Keratinocyte (primary cell): ENCODE data around the gene TMC7. TPM values are rescaled to one million over a fixed set of nuclear protein-coding genes. Genes with fewer than 3 reads are reported as not detected.

Source experiments
- DNase-seq: peaks from one replicate; pipeline ENCODE4 v3.0.0-alpha.2; 2011; ENCODE audit warnings: low read depth, missing footprints, low spot score
- FAIRE-seq: peaks from 2 replicates; lab custom pipeline; 2011; peaks lifted over from hg19 to GRCh38; lab: Jason Lieb, UNC
- H2AFZ ChIP-seq: 2 replicates; pipeline ENCODE4 v1.6.0; 2012; ENCODE audit warnings: low read length, control low read depth, inconsistent platforms; ENCODE audit not compliant: control insufficient read depth
- H3K27ac ChIP-seq: 2 replicates; pipeline ENCODE4 v1.5.1; 2011; ENCODE audit warnings: low read length; ENCODE audit not compliant: control insufficient read depth, insufficient read depth
- H3K27me3 ChIP-seq: 3 replicates; pipeline ENCODE4 v1.6.0; 2011; ENCODE audit warnings: low read length; ENCODE audit not compliant: control insufficient read depth, insufficient read depth; ENCODE audit errors: extremely low read depth
- H3K36me3 ChIP-seq, 2 experiments: 2 replicates in 1 of 2; 3 replicates in 1 of 2; pipeline ENCODE4 v1.5.1; 2011; ENCODE audit warnings: low read length in 2 of 2, mild to moderate bottlenecking in 1 of 2; ENCODE audit not compliant: control insufficient read depth in 2 of 2, insufficient read depth in 2 of 2; ENCODE audit errors: extremely low read depth in 1 of 2
- H3K4me1 ChIP-seq: 3 replicates; pipeline ENCODE4 v1.5.1; 2011; ENCODE audit warnings: low read length; ENCODE audit not compliant: control insufficient read depth, insufficient read depth; ENCODE audit errors: extremely low read depth
- H3K4me2 ChIP-seq: 3 replicates; pipeline ENCODE4 v1.6.0; 2011; ENCODE audit warnings: low read depth, low read length; ENCODE audit not compliant: control insufficient read depth, insufficient read depth; ENCODE audit errors: extremely low read depth
- H3K4me3 ChIP-seq, 3 experiments: fragments of 200-600 bp in 1 of 3; sonication (generic) in 1 of 3; 2 replicates in 2 of 3; 3 replicates in 1 of 3; pipeline ENCODE4 v1.5.1; 2011 to 2016; ENCODE audit warnings: low read length in 3 of 3, mild to moderate bottlenecking in 3 of 3, control low read depth in 2 of 3, inconsistent platforms in 1 of 3, low read depth in 1 of 3, mixed read lengths in 1 of 3, mixed run types in 1 of 3, moderate library complexity in 1 of 3; ENCODE audit not compliant: control insufficient read depth in 2 of 3, insufficient read depth in 2 of 3; ENCODE audit errors: extremely low read depth in 1 of 3
- H3K79me2 ChIP-seq: 2 replicates; pipeline ENCODE4 v1.6.0; 2012; ENCODE audit warnings: low read length; ENCODE audit not compliant: control insufficient read depth, insufficient read depth
- H3K9ac ChIP-seq: 3 replicates; pipeline ENCODE4 v1.6.0; 2011; ENCODE audit warnings: low read length; ENCODE audit not compliant: control insufficient read depth, insufficient read depth; ENCODE audit errors: extremely low read depth
- H3K9me1 ChIP-seq: 3 replicates; pipeline ENCODE4 v1.6.0; 2011; ENCODE audit warnings: low read length; ENCODE audit not compliant: control insufficient read depth, insufficient read depth; ENCODE audit errors: extremely low read depth
- H3K9me3 ChIP-seq: 2 replicates; pipeline ENCODE4 v1.5.1; 2012; ENCODE audit warnings: low read depth, low read length; ENCODE audit not compliant: control insufficient read depth
- H4K20me1 ChIP-seq: 3 replicates; pipeline ENCODE4 v1.6.0; 2011; ENCODE audit warnings: low read length; ENCODE audit not compliant: control insufficient read depth, insufficient read depth; ENCODE audit errors: extremely low read depth
- CTCF ChIP-seq, 3 experiments: IDR thresholded peaks in 1 of 3; conservative IDR thresholded peaks in 1 of 3; optimal IDR thresholded peaks in 1 of 3; 2 replicates in 2 of 3; 3 replicates in 1 of 3; pipeline versions ENCODE3 to v1.5.1; 2011; ENCODE audit warnings: low read length in 3 of 3, mild to moderate bottlenecking in 3 of 3, moderate library complexity in 2 of 3, control low read depth in 1 of 3, inconsistent platforms in 1 of 3; ENCODE audit not compliant: insufficient read depth in 2 of 3; ENCODE audit errors: extremely low read depth in 1 of 3
- EZH2 ChIP-seq: IDR thresholded peaks from one replicate; pipeline ENCODE4 v1.6.1; 2012; ENCODE audit warnings: inconsistent platforms, mild to moderate bottlenecking, low read length, moderate library complexity
- dilution Hi-C: fragments of 300-500 bp; cut with MboI; formaldehyde crosslinking; loops from one replicate; pipeline ENCODE4 v1.7.0; 2020; ENCODE audit warnings: low sequenced_read_pairs; ENCODE audit not compliant: extremely low pct_ligation_motif_present
- polyA plus RNA-seq, 5 experiments: library from polyadenylated mRNA; depleted of rRNA in 3 of 5; stranded (reverse) in 3 of 5; stranded (forward) in 1 of 5; unstranded in 1 of 5; fragments of >200 nt; gene quantifications; 1 replicate in 1 of 5; 2 replicates in 3 of 5; 3 replicates in 1 of 5; pipeline versions ENCODE4 v1.2.1 to v1.2.3, GENCODE V29; 2011 to 2012; ENCODE audit warnings: missing spikeins in 2 of 5, low read depth in 1 of 5, low replicate concordance in 1 of 5

The TMC7 gene
- polyA plus RNA-seq, 1 donor (not counting 4 experiments of a cell fraction or from before 2014, with no cell fraction given), result 8.5 TPM

- Histone ChIP-seq H3K4me2 (peak within 1 kb of the TSS; percentile 94), H3K9me3 (no peaks in the 10 kb centered on the region)
- DNase-seq, result peak; percentile 91
Measured at GRCh38 chr16:19067349-19068236, 83.9 kb downstream of the TMC7 start, which contains the start of gene COQ7. Gene COQ7 (plus strand): TSS chr16:19067614. CDS start chr16:19067665, 51 bp downstream.

GRCh38 chr16:19068237-19068815 is 84.6 kb downstream of the TMC7 start:
- Histone ChIP-seq H3K4me3 (peak overlapping the region; percentile 54 to 100 (median 86)), H3K27ac (peak overlapping the region; percentile 92), H3K9me1 (no peaks in the 10 kb centered on the region), H2AFZ (peak overlapping the region; percentile 92), H3K4me2 (peak overlapping the region; percentile 94), H3K79me2 (peaks cover 2% of the 10 kb centered on the region), H4K20me1 (no peaks in the 10 kb centered on the region), H3K27me3 (no peaks in the 10 kb centered on the region), H3K9me3 (no peaks in the 10 kb centered on the region), H3K36me3 (peaks cover under 1 to 2% of the 10 kb centered on the region in 2 experiments), H3K9ac (peak overlapping the region; percentile 98), H3K4me1 (peaks cover 6% of the 10 kb centered on the region)
- dilution Hi-C loops, result no loop called here
- no peak for DNase-seq
- no peak for TF ChIP-seq EZH2
- TF ChIP-seq CTCF (optimal IDR thresholded peaks at IDR 0.05 in 1 of 3, IDR thresholded peaks at IDR 0.05 in 1 of 3, conservative IDR thresholded peaks at IDR 0.05 in 1 of 3; ENCODE audit: extremely low read depth in 1 of 3, insufficient read depth in 2 of 3, low read length in 3 of 3), result no peak
- no peak for FAIRE-seq

More at GRCh38 chr16:19067349-19068236, 83.9 kb downstream of the TMC7 start, which contains the start of gene COQ7:
- peak within 1 kb of the TSS; percentile 92 for H3K27ac ChIP-seq
- peak within 1 kb of the TSS; percentile 54 to 100 (median 86) for H3K4me3 ChIP-seq
- H3K9ac ChIP-seq, result peak within 1 kb of the TSS; percentile 98
- H3K79me2 ChIP-seq, result peaks cover 2% of the 10 kb centered on the region
- H3K36me3 ChIP-seq, result peaks cover 0 to under 1% of the 10 kb centered on the region in 2 experiments
- dilution Hi-C loops, result no loop called here
- no peaks in the 10 kb centered on the region for H3K27me3 ChIP-seq
- peak; percentile 57 for FAIRE-seq
- no peak for TF ChIP-seq EZH2
- TF ChIP-seq CTCF (optimal IDR thresholded peaks at IDR 0.05 in 1 of 3, IDR thresholded peaks at IDR 0.05 in 1 of 3, conservative IDR thresholded peaks at IDR 0.05 in 1 of 3; ENCODE audit: extremely low read depth in 1 of 3, insufficient read depth in 2 of 3, low read length in 3 of 3), result no peak
- H3K4me1 ChIP-seq, result peaks cover 6% of the 10 kb centered on the region
- no peaks in the 10 kb centered on the region for H4K20me1 ChIP-seq
- peak within 1 kb of the TSS; percentile 92 for H2AFZ ChIP-seq
- no peaks in the 10 kb centered on the region for H3K9me1 ChIP-seq
